Activated gamma-delta T cell treated with anti-CD3 and anti-CD28 coated beads, Interleukin-2, amount 50 U/mL, for 16 hours (primary cell): ENCODE results near the gene ANGPTL2.

Experiments used
- DNase-seq: peaks from one replicate; pipeline ENCODE4 v3.0.0-alpha.2; 2020; ENCODE audit warnings: low read depth

Gene ANGPTL2

GRCh38 chr9:127093319-127094020, 29.0 kb downstream of the ANGPTL2 start:
- no peak for DNase-seq

DNA sequence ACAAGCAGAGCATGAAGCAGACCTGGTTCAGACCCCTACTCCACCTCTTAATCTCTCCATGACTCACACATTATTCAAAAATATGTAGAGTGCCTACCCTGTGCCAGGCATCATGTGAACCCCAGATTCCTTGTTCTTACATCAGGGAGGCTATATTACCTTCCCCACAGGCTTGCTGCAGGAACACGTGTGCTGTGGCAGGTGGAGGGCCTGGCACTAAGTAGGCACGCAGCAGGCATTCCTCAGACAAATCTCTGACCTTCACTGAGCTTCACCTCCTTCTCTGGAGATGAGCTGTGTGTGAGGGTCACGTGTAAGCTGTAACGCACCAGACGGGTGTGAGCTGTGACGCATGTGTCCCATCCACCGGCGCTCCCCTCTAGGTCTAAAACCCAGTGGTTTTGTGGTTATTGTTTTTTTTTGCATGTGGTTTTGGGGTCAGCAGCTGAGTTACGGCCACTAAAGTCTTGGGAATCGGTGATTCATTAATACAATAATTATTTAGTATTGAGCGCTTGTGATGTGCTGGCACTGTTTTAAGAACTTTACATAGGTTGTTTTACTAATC, 30.3 kb downstream of the ANGPTL2 start:
- no peak for DNase-seq

DNA sequence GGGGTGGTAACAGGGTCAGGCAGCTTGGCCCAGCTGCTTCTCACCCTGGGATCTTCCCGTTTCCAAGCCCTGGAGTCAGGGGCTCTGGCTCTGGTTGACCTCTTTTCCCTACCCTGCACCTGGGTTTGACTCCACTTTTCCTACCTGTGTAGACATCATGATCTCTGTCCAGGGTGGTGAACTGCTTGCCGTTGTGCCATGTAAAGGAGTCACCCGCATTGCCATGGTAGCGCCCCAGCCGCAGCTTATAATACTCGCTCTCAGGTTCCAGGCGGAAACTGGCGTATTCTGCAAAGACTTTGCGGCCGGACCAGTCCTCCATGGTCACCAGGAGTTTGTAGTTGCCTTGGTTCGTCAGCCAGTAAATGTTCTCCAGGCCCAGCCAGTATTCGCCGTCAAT, 30.9 kb downstream of the ANGPTL2 start:
- no peak for DNase-seq

DNA sequence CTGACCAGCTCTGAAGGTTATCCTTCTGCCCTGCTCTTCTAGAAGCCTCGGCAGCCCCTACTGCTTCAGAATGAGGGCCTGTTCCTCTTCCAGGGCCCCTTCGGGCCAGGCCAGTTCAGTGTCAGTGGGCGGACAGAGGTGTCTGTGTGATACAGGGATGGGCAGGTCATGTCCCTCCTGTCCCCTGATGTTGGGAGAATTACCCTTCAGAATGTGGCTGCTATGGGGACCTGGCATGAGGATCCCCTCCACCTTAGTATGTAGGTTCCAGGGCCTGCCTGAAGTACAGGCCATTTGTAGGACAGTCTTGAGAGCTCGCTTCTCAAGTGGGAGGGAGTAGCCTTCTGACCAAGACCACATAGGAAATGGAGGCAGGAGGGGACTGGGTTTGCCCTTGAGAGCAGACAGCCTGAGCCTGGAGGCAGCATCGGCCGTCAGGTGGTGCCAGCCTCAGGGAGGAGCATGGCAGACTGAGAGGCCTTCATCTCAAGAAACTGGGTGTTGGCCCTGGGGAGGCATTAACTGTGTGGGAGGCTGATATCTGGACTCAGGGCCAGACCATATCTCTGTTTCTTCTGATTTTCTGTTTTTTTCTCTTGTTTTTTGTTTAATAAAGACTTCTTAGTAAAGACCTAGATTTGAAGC, 32.0 kb downstream of the ANGPTL2 start:
- DNase-seq = no peak

GRCh38 chr9:127089631-127090081, 32.8 kb downstream of the ANGPTL2 start:
- DNase-seq = no peak

DNA sequence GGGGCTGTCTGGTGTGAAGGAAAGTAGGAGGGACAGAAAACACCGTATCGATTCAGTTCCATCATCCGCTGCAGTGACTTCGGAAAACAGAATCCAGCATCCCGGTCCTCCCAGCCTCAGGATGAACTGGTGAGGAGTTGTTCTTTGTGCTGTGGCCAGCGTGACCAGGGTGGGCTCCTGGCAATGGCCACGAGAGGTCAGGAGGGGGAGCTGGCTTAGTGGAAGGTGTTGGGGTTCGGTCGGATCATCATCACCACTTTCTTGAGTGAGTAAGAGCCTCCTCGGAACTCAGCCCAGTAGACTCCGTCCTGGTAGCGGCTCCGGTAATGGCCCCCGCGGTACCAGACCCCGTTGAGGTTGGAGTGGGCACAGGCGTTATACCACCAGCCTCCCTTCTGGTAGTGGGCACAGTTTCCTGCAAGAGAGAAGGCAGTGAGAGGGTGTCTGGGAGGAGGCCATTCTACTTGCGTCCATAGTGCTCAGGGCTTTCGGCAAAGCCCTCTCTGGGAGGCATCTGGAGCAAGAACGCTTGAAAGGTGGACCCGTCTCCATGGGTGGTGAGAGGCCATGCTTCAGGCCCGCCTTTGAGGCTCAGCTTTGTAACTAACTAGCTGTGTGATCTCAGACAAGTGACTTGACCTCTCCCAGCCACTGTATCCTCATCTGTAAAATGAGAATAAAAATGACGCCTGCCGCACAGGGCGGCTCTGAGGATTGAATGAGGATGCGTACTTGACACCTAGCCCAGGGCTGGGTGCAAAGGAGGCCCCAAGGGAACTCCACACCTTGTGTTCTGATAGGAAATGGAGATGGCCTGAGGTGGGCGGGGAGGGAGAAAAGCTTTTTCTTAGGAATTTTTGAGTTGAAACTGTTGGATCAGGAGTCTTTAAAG, 33.5 kb downstream of the ANGPTL2 start:
- DNase-seq = no peak

DNA sequence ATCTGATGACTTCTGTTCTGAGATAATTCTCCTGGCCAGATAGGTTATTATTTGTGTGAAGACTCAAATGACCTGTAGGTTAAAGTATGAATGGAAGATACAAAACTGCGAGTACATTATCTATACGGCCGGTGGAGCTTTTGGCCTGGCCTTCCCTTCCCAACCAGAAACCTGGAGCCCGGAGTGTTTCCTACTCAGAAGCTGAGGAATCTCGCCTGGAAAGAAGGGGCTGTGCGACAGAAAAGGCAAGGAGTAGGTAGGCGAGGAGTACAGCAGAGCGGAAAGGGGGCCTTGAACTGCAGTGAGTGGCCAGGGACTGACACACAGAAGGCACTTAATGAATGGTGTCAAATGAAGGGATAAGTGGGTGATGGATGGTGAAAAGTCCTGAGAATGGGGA, 34.6 kb downstream of the ANGPTL2 start:
- DNase-seq = no peak

DNA sequence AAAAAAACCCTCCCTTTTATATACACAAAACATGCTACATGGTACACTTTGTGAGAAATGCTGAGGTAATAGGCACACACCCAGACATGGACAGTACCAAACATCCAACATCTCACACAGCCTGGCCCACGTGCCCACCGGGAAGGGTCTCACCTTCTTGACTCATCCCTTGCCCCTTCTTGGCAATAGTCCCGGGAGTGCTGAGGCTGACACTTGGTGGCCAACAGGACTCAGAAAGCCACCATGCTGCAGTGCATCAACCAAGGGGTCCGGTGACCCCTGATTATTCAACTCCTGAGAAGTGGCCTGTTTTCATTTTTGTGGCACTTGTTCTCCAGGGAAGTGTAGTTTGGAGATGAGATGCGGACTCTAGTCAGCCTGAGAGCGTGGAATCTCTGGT, 35.0 kb downstream of the ANGPTL2 start:
- DNase-seq = no peak

- no peak for DNase-seq
Measured at GRCh38 chr9:127086771-127087170, 35.7 kb downstream of the ANGPTL2 start.

DNA sequence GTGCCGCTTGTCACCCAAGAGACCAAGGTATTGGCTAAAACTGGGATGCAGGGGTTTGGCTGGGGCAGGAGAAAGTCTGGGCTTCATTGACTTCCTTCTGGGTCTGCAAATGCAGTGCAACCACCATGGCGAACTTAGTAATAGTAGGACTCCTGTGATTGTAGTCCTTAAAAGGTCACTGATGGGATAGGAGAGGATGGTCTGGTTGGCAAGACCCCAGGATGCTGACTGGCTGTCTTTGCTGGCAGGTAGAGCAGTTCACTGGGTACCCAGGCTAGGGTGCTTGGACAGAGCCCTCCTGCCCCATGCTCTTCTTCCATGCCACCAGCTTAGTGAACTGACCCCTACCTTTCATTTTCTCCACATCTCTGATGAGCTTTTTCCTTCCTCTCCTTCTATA, 37.2 kb downstream of the ANGPTL2 start:
- DNase-seq = no peak

DNA sequence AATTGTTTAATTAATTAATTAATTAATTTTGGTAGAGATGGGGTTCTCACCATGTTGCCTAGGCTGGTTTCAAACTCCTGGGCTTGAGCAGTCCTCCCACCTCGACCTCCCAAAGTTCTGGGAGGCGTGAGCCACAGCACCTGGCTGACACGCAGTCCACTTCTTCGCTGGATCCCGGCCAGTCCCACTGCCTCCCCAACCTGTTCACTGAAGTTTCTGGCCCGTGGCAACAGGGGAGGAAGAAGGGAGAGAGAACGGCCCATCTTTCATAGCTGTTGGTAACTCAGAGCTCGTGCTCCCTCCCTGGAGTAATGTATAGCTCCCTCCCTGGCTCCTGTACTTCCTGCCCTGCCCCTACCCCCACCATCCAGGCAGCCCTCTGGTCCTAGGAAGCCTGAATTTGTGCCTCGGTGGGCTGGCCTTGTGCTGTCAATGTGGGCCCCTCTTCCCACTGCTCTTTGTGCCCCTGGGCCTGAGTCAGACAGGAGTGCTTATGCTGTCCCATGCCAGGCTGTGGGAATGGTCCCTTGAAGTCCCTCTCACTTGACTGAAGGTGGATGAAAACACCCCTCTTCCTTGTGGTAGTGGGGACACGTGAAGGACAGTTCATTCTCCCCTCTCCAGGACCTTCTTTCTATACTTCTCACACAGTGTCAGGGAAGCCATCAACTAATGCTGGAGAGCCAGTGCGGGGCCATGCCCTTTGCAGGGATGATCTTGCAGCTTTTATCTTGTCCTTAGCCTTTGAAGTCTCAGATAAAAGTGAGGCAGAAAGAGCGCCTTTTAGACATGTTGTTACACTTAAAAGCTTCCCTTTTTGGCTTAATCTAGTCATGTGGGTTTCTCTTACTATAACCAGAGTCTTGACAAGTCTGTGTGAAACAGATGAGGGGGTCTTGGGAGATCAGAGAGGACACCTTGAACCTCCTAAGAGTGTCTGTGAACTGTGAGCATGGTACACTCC, 38.1 kb downstream of the ANGPTL2 start:
- DNase-seq = no peak

GRCh38 chr9:127083138-127083980, 39.1 kb downstream of the ANGPTL2 start:
- DNase-seq = no peak

DNA sequence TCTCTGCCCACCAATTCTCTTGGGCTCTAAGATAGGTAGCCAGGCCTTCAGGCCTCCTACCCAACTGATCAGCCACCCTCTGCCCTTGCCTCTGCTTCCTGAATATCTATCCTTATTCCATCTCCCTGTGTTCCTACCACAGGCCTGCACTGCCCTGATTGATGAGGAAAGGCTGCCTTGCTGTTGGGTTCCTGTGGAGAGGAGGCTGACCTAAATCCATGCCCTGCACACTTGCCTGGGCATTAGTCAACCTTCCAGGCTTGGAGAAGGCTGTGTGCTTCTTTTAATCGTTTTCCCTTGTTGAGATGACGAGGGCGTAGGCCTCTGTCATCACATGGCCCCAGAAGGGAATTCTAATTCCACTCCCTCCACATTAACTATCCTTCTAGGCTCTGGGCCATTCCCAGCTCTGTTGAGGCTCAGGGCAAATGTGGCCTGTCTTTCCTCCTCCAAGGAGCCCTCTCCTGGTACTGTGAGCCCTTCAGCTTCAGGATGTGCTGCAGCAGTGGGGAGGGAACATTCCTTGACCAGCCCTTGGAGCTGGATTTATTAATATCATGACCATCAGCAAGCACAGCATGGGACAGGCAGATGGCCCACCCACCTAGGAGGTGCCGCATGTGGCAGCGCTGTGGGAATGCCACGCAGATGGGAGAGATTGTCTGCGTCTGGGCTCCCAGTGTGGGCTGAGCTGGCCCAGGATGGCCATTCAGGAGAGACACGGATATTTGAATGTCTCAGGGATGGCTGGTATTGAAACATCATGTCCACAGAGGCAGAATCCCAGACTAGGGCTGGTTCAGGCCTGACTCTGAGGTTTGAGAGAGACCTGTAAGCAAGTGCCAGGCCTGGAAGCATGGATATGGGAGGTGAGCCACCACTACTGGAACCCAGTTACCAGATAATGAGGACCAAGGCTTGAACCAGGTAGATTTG, 40.9 kb downstream of the ANGPTL2 start:
- DNase-seq = no peak

GRCh38 chr9:127079446-127080140, 42.8 kb downstream of the ANGPTL2 start:
- DNase-seq = no peak

DNA sequence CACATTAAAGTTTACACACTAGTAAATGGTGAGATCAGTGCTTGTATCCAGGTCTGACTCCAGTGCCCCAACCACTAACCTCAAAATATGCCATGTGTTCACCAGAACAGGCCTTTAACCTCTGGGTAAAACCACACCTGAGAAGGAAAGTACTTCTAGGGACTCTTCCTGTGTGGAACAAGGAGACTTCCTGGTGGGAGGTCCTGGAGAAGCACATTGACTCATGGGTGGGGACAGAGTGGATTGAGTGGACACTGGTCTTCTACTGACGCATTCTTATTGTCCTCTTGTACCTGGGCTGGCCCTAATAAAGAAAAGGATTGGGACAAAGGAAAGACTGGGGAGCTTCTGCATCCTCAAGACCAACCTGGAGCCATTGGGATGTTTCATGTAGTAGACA, 43.4 kb downstream of the ANGPTL2 start:
- no peak for DNase-seq

- no peak for DNase-seq
Measured at GRCh38 chr9:127078336-127078735, 44.1 kb downstream of the ANGPTL2 start.

DNA sequence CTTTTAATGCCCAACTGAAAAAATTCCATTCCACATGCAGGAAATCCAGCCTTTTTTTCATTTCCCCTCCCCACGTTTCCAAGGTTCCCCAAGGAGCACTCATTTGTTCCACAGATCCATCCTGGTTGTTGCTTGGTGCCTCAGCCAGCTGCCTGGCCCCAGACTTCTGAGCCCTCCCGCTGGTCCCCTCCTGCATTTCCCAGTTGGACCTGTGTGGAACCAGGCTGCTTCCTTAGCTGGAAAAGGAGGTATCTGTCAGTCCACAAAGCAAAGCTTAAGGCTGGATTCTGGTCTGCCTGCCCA, 44.8 kb downstream of the ANGPTL2 start:
- no peak for DNase-seq

DNA sequence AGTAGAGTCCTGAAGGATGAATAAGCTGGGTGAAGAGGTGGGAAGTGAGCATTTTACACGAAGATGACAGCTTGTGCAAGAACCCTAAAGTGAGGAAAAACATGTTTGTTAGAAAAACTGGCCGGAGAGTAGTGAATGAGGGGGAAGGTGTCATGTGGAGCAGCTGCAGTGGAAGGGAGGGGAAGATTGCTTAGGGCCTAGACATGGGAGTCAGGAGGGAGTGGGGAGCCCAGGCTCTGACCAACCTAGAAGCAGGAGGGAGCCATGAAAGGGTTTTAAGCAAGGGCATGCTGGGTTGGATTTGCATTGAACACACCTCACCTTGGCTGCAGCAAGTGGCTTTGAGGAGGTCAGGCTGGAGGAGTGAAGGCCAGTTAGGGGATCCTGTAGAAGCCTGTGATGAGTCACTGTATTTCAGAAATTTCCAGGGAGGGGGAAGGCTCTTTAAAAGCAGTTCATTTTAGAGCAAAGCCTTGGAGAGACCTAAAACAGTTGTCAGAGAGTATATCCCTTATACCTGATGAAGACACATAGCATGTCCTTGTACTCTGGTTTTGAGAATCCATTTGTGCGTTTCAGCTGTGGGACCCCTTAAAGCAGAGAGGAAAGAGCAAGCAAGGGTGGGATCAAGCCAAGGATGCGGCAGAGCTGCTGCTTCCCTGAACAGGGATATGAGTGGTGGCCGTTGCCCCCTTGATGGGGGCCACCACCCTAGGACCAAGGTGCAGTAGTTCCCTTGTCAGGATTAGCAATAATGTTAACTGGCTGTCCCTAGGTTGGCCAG, 45.4 kb downstream of the ANGPTL2 start:
- no peak for DNase-seq
